GM20431 (cell line): ENCODE results near the gene GPR85.
"Not testable (repeated sequence)": the region's sequence is repeated elsewhere in the genome, so short reads cannot be mapped to it uniquely, and the experiment has no call there.

Source experiments
- in situ Hi-C: fragments of 300-500 bp; cut with MseI, MboI; formaldehyde crosslinking; loops from one replicate; pipeline ENCODE4 v1.15.0; 2020; ENCODE audit warnings: low sequenced_read_pairs; ENCODE audit not compliant: unreplicated experiment

The GPR85 gene

GRCh38 chr7:113085781-113086390, 741 bp downstream of the GPR85 start:
- in situ Hi-C loops: no loop called here

GRCh38 chr7:113084496-113085172, 2.0 kb downstream of the GPR85 start:
- in situ Hi-C loops: no loop called here

- in situ Hi-C loops: no loop called here
Measured at GRCh38 chr7:113083816-113084495, 2.7 kb downstream of the GPR85 start.

GRCh38 chr7:113083132-113083815, 3.4 kb downstream of the GPR85 start:
- in situ Hi-C loops: no loop called here

- in situ Hi-C loops: no loop called here
Measured at GRCh38 chr7:113078331-113078730, 8.3 kb downstream of the GPR85 start.

GRCh38 chr7:113076703-113077102, 9.9 kb downstream of the GPR85 start:
- in situ Hi-C loops: no loop called here

GRCh38 chr7:113071465-113071864, 15.2 kb downstream of the GPR85 start:
- in situ Hi-C loops: no loop called here

- in situ Hi-C loops: no loop called here
Measured at GRCh38 chr7:113062499-113062898, 24.1 kb downstream of the GPR85 start.

GRCh38 chr7:113060100-113060499, 26.5 kb downstream of the GPR85 start:
- in situ Hi-C loops: no loop called here

GRCh38 chr7:113054938-113055337, 31.7 kb downstream of the GPR85 start:
- in situ Hi-C loops: no loop called here

- in situ Hi-C loops: not testable (repeated sequence)
Measured at GRCh38 chr7:113054272-113054671, 32.4 kb downstream of the GPR85 start.

GRCh38 chr7:113049221-113049620, 37.4 kb downstream of the GPR85 start:
- in situ Hi-C loops: not testable (repeated sequence)

GRCh38 chr7:113046453-113046852, 40.2 kb downstream of the GPR85 start:
- in situ Hi-C loops: no loop called here

GRCh38 chr7:113045379-113045778, 41.2 kb downstream of the GPR85 start:
- in situ Hi-C loops: no loop called here

GRCh38 chr7:113044394-113044793, 42.2 kb downstream of the GPR85 start:
- in situ Hi-C loops: no loop called here

- in situ Hi-C loops: no loop called here
Measured at GRCh38 chr7:113040849-113041248, 45.8 kb downstream of the GPR85 start.

- in situ Hi-C loops: no loop called here
Measured at GRCh38 chr7:113033959-113034358, 52.7 kb downstream of the GPR85 start.
